Purkinje cell (primary cell): ENCODE data around the gene VWF. TPM values are rescaled to one million over a fixed set of nuclear protein-coding genes. Genes with fewer than 3 reads are reported as not detected.

Experiments used
- polyA plus RNA-seq: library from polyadenylated mRNA; unstranded; fragments of >200 nt; fragmentation: Nextera tagmentation; gene quantifications from 2 replicates; pipeline ENCODE4 v1.2.1, GENCODE V29; 2014

The VWF gene
- polyA plus RNA-seq = 1.8 and 2.9 TPM in 2 replicates

DNA sequence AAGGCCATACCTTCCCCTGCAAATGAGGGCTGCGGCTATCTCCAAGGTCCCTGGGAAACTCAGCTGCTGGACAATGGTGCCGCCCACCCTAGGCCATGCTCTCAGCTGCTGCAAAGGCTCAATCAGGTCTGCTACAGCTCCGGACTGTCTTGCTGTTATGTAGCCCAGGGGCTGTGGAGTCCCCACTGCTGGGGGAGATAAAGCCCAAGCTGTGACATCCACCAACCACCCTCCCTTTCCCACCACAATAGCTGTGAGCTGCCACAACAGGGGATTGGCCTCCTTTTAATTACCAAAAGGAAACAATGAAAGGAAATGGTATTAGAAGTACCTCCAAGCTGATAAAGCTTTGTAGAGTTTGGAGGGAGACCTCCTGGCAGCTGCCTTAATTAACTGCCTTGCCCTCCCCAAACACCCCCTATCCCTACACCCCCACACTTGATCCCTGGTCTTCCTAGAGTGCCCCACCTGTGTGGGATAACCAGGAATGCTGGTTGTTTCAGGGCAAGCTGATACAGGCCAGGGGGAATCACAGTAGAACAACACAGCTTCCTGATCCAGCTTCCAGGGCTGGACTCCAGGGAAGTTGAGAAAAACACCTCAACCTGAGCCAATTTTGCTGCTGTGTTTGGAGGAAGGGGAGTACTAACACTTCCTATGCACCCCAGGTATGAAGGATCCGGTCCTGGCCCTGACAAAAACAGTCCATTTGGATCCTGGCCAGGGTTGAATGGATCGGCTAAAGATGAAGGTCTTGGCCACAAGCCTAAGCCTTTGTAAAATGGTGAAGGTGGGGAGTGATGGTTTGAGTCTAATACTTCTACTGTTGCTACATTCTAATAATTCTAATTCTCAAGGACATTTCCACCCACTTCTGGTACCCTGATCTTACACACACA, at the start of gene VWF:
VWF (minus strand) TSS at position 260 of the 899 bp plus-strand sequence. CDS start 1,474 bp downstream, outside the sequence.

DNA sequence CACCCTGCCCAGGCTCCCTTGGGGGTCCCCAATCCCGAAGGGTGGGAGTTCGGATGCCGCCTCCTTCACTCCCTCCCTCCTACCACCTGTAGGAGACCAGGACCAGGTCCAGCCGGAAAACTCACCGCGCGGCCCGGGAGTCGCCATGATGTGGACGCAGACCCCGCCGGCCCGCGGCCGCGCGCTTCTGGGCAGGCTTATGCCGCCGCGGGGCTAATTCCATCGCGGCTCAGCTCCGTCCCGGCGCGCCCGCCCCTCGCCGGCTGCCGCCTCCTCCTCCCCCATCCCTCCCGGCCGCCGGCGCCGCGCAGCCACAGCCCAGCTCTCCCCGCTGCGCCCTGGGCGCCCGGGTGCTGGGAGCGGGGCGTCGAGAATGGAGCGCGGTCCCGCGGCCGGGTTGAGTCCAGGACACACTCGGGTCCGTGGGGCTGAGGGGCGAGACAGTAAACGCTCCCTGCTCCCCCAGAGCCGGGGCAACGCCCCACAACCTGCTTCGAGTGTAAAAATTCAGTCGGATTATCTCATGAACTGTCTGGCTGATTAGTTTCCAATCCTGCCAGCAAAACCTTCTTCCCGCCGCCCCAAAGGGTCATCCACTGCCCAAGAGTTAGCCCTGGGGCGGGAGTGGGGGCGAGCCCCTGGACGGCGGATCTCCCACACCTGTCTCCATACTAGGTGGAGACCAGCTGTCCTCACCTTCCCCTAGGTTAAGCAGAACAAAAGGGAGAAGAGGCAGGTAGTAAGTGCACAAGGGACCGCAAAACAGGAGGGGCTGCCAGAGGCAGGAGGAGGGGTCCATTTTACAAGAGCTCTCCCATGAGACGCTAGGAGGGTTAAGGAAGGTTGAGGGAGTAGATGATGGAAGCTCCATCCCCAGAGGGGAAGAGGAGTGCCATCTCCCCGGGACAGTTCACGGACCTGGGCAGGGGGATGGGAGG, 179.1 kb downstream of the VWF start, which contains the start of gene ANO2:
ANO2 (minus strand) TSS at position 189 of the 938 bp plus-strand sequence; CDS start at position 147, 42 bp downstream.

Other genes with a start within 250 kb of the VWF start
- gene ANO2, start 179.4 kb downstream of the VWF start, polyA plus RNA-seq = not detected in 2 replicates
- gene CD9, start 75.7 kb upstream of the VWF start, polyA plus RNA-seq = 15.1 and 21.2 TPM in 2 replicates
- not detected in 2 replicates for gene PLEKHG6, start 186.0 kb upstream of the VWF start, polyA plus RNA-seq
- gene TNFRSF1A, start 217.4 kb upstream of the VWF start, polyA plus RNA-seq = 1.3 and 2.3 TPM in 2 replicates